Heart left ventricle (tissue), 16 donors: Measurements from ENCODE around the gene GSTM4. TPM values are rescaled to one million over a fixed set of nuclear protein-coding genes. Genes with fewer than 3 reads are reported as not detected.

Source experiments
- ATAC-seq, 4 donors: fragments of 200-7000 bp; cut with Tn5 transposase; one replicate each; pipeline ENCODE4 v1.9.1; 2020 to 2022; ENCODE audit warnings: moderate library complexity in 4 of 4, mild to moderate bottlenecking in 3 of 4, moderate number of reproducible peaks in 1 of 4
- DNase-seq, 5 donors: peaks; one replicate each; pipeline ENCODE4 v3.0.0-alpha.2; 2020
- H3K27ac ChIP-seq, 12 donors: fragments of 200-600 bp; sonication (generic) in 4 of 12; one replicate each; pipeline versions ENCODE4 v1.5.0 to v1.8.0; 2016 to 2022; ENCODE audit warnings: mild to moderate bottlenecking in 2 of 12
- H3K27me3 ChIP-seq, 9 donors: fragments of 200-600 bp; sonication (generic) in 2 of 9; one replicate each; pipeline versions ENCODE4 v1.5.1 to v1.8.0; 2016 to 2022; ENCODE audit warnings: mild to moderate bottlenecking in 3 of 9
- H3K36me3 ChIP-seq, 9 donors: fragments of 200-600 bp; sonication (generic) in 2 of 9; one replicate each; pipeline versions ENCODE4 v1.5.0 to v1.8.0; 2018 to 2022; ENCODE audit warnings: mild to moderate bottlenecking in 2 of 9
- H3K4me1 ChIP-seq, 12 donors: fragments of 200-600 bp; sonication (generic) in 4 of 12; one replicate each; pipeline versions ENCODE4 v1.5.0 to v1.8.0; 2016 to 2022; ENCODE audit warnings: mild to moderate bottlenecking in 3 of 12
- H3K4me3 ChIP-seq, 12 donors: fragments of 200-600 bp; sonication (generic) in 4 of 12; one replicate each; pipeline versions ENCODE4 v1.5.0 to v1.8.0; 2017 to 2022; ENCODE audit warnings: mild to moderate bottlenecking in 9 of 12, moderate library complexity in 4 of 12
- H3K9me3 ChIP-seq, 12 donors: fragments of 200-600 bp; sonication (generic) in 4 of 12; one replicate each; pipeline versions ENCODE4 v1.5.0 to v1.8.0; 2016 to 2022; ENCODE audit warnings: mild to moderate bottlenecking in 1 of 12
- POLR2A ChIP-seq, 2 donors: fragments of 450-650 bp; IDR thresholded peaks; one replicate each; pipeline ENCODE4 v1.6.1; 2017; ENCODE audit warnings: antibody characterized with exemption in 2 of 2, mild to moderate bottlenecking in 2 of 2, moderate library complexity in 2 of 2
- WGBS, 4 donors: extraction: QIAGEN DNeasy Blood & Tissue Kit in 2 of 4; methylation state at CpG; one replicate each; pipeline versions ENCODE4 v1.1.5 to v1.1.7; 2013 to 2018; 5-methylcytosine and 5-hydroxymethylcytosine counted together
- intact Hi-C, 10 donors: fragments of 100-400 bp; cut with DNase I; formaldehyde crosslinking; loops; one replicate each; pipeline versions ENCODE4 v1.11.1 to v1.14.2; 2022
- polyA plus RNA-seq, 2 donors: library from polyadenylated mRNA; stranded (reverse); fragments of 200-250 nt; gene quantifications; one replicate each; pipeline ENCODE4 v1.2.3, GENCODE V29; 2013
- total RNA-seq, 9 donors: library from RNA; depleted of rRNA in 2 of 9; stranded (reverse); fragments of >200 nt in 2 of 9; fragmentation: NEBNext Ultra II Directional in 3 of 9; extraction: Animal tissue kit (Norgen Biotek cat#: 25700) in 3 of 9; gene quantifications; one replicate each; pipeline versions ENCODE4 v1.1.0 to v1.2.4, GENCODE V29; 2016 to 2023
- TF ChIP-seq, protein P1 (sequence below), 12 donors: fragments of 200-600 bp; sonication (generic) in 4 of 12; IDR thresholded peaks; one replicate each; pipeline versions ENCODE4 v1.5.0 to v1.8.0; 2018 to 2022; ENCODE audit warnings: antibody characterized with exemption in 12 of 12, mild to moderate bottlenecking in 5 of 12
- donor health status: ischemic (EF 13 %, LVEDD 7.1; RV severe dilation, severe dysfunction).
- donor health status: healthy with polysubstance abuse.
- donor health status: DM: no; HTN: yes; CAD: no.
- donor health status: DM: no; HTN: no; CAD: no.
- donor health status: ischemic (EF 25% LVEDD 6.9; RV normal size, moderate dysfunction).
- donor health status: ischemic (EF 25% LVEDD 5.7; RV mildly dilated, moderate dysfunction).
- donor health status: healthy.
- donor health status: DM: yes; HTN: yes; CAD: no.
- donor health status: ischemic (EF 35%, LVEDD 5.7; RV mildly dilated, moderate dysfunction).
- donor health status: nonischemic (EF 11% LVEDD 7.7; RV severe dilation, severe dysfunction).
- donor health status: DM: yes; HTN: yes; CAD: no.
- donor health status: PGD.
- donor health status: ischemic (EF 29% LVEDD 5.4; RV normal size, mild dysfunction).
- donor health status: nonischemic (EF 23%, LVEDD 6.1; RV moderate dilation, normal function).

The GSTM4 gene
- total and polyA plus RNA-seq, 11 donors, result 21.7 to 48.4 (median 42.1) TPM

DNA sequence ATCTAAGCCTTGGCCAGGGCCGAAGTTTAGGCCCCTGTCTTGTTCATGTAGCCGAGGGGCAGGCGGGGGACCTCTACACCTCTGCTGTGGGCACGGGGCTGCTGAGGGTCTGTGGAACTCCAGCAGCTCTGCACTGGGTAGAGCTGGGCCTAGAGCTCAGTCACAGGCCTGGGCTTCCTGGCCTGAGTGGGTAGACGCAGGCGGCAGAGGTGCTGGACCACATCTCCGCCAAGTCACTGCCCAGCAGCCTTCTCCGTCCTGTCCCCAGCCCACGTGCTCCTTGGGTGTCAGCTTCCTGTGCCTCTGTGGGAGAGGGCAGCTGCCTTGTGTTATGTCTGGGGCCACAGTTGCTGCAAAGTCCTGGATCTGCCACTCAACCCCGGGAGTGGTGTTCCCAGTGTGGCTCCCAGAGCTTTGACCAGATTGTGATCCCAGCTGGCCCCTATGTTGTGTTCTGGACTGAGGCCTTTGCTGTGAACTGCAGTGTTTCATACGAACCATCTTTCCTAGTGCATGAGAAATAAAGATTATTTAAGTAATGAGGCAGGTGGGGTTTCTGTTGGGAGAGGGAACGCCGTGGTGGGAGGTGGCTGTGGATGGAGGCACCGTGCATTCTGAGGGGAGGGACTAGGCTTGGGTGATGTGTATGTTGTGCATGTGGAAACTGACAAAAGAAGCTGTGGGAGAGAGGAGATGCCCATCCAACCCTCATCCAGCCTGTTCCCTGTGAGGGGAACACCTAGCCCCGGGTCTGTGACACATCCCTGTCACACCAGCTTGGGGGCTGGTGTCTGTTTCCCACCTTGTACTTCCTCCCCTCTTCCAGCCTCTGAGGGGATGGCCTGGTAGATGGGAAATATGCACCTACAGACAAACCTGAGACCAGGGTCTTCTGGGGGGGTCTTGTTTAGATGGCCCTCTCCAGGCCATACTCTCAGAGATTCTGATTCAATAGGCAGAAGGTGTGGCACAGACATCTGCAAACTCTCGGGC, 24.1 kb upstream of the GSTM4 start:
- DNase-seq (no peak), ATAC-seq (no peak)
- no peak overlapping the region for H3K4me3 ChIP-seq
- H3K4me1 ChIP-seq, result peaks cover 0 to 22% (median 7%) of the 10 kb centered on the region in 12 donors
- intact Hi-C loops, result loop anchor here in 2 of 10 donors (5.0 kb wide), 1 partner anchor 85 kb away; the partner anchor contains the start of gene GNAI3 (in 2 of the 2)
- TF ChIP-seq POLR2A (IDR thresholded peaks at IDR 0.05), result no peak
- TF ChIP-seq, protein P1, sequence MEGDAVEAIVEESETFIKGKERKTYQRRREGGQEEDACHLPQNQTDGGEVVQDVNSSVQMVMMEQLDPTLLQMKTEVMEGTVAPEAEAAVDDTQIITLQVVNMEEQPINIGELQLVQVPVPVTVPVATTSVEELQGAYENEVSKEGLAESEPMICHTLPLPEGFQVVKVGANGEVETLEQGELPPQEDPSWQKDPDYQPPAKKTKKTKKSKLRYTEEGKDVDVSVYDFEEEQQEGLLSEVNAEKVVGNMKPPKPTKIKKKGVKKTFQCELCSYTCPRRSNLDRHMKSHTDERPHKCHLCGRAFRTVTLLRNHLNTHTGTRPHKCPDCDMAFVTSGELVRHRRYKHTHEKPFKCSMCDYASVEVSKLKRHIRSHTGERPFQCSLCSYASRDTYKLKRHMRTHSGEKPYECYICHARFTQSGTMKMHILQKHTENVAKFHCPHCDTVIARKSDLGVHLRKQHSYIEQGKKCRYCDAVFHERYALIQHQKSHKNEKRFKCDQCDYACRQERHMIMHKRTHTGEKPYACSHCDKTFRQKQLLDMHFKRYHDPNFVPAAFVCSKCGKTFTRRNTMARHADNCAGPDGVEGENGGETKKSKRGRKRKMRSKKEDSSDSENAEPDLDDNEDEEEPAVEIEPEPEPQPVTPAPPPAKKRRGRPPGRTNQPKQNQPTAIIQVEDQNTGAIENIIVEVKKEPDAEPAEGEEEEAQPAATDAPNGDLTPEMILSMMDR (IDR thresholded peaks at IDR 0.05), result no peak
- H3K27ac ChIP-seq, result no peak overlapping the region
- H3K36me3 ChIP-seq, result peaks cover 0 to 52% (median 39%) of the 10 kb centered on the region in 9 donors
- H3K9me3 ChIP-seq, result no peaks in the 10 kb centered on the region
- 82 to 89% (median 86%) methylated on average over 11 to 16 of the region's 16 CpGs for WGBS, 4 donors
- no peaks in the 10 kb centered on the region for H3K27me3 ChIP-seq

DNA sequence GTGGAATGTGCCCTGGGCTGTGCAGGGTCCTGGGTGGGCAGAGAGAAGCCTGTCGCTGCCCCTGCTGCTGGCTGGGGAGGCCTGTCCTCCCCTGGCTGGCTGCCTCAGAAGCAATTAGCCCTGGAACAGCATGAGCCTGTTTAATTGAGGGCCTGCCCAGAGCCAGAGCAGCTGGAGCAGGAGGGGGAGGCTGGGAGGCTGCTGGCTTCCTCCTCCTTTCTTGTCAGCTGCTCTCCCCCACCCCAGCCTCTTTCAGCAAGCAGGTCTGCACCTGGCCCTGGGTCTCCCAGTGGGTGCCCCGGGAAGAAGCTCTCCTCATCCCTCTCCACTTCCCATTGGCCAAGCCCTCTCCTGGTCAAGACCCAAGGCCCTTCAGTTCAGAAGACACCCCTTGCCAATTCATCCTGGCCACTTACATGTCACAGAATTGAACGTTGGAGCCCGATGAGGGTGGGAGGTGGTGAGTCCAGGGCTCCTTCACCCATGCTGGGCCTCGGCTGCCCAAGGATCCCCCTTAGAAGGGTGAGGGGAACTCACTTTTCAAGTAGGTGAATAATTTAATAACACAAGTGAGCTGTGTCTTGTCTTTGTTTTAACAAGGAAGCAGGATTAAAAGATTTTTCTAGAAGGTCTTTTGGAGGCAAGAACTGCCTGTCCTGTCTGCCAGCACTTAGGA, 23.1 kb upstream of the GSTM4 start:
- TF ChIP-seq, protein P1 (IDR thresholded peaks at IDR 0.05), result no peak
- TF ChIP-seq POLR2A (IDR thresholded peaks at IDR 0.05), result no peak
- 61 to 70% (median 66%) methylated on average over 5 of the region's 5 CpGs for WGBS, 4 donors
- H3K27me3 ChIP-seq, result no peaks in the 10 kb centered on the region
- no peak overlapping the region for H3K4me3 ChIP-seq
- ATAC-seq (peak in 2 of 4 donors; percentile 21 to 35), DNase-seq (no peak)
- H3K4me1 ChIP-seq, result peaks cover 0 to 24% (median 7%) of the 10 kb centered on the region in 12 donors
- intact Hi-C loops, result loop anchor here in 2 of 10 donors (5.0 kb wide), 1 partner anchor 86 kb away; the partner anchor contains the start of gene GNAI3 (in 2 of the 2)
- no peak overlapping the region for H3K27ac ChIP-seq
- no peaks in the 10 kb centered on the region for H3K9me3 ChIP-seq
- peaks cover 0 to 42% (median 29%) of the 10 kb centered on the region in 9 donors for H3K36me3 ChIP-seq

- H3K9me3 ChIP-seq, result no peaks in the 10 kb centered on the region
- no peak overlapping the region for H3K27ac ChIP-seq
- H3K4me1 ChIP-seq, result peaks cover 0 to 24% (median 7%) of the 10 kb centered on the region in 12 donors
- DNase-seq (no peak), ATAC-seq (no peak)
- TF ChIP-seq, protein P1 (IDR thresholded peaks at IDR 0.05), result no peak
- TF ChIP-seq POLR2A (IDR thresholded peaks at IDR 0.05), result no peak
- WGBS, 4 donors, result 81 to 83% (median 82%) methylated on average over 6 of the region's 6 CpGs
- H3K27me3 ChIP-seq, result no peaks in the 10 kb centered on the region
- intact Hi-C loops, result loop anchor here in 2 of 10 donors (5.0 kb wide), 1 partner anchor 87 kb away; the partner anchor contains the start of gene GNAI3 (in 2 of the 2)
- peaks cover 0 to 28% (median 16%) of the 10 kb centered on the region in 9 donors for H3K36me3 ChIP-seq
- H3K4me3 ChIP-seq, result no peak overlapping the region
These were observed 21.6 kb upstream of the GSTM4 start for GRCh38 chr1:109634292-109634691.
